ENCODE measurements around the gene KRTAP4-12.

DNA sequence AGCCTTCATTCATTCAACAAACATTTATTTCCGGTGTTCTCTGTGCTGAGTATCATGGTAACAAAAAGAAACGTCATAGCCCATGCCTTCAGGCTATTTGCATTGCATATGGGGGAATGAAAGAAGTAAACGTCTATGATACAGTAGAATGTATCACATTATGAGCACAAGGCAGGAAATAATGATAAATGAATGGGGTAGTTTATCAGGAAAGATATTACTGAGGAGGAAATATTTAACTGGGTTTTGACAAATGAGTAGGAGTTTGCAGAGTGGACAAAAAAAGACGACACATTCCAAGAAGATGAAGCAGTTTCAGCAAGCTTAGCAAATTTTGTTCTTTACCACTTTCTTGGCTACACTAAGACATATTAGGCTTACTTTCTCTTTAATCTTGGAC, 41.4 kb downstream of the KRTAP4-12 start:
- TF ChIP-seq, protein P1, sequence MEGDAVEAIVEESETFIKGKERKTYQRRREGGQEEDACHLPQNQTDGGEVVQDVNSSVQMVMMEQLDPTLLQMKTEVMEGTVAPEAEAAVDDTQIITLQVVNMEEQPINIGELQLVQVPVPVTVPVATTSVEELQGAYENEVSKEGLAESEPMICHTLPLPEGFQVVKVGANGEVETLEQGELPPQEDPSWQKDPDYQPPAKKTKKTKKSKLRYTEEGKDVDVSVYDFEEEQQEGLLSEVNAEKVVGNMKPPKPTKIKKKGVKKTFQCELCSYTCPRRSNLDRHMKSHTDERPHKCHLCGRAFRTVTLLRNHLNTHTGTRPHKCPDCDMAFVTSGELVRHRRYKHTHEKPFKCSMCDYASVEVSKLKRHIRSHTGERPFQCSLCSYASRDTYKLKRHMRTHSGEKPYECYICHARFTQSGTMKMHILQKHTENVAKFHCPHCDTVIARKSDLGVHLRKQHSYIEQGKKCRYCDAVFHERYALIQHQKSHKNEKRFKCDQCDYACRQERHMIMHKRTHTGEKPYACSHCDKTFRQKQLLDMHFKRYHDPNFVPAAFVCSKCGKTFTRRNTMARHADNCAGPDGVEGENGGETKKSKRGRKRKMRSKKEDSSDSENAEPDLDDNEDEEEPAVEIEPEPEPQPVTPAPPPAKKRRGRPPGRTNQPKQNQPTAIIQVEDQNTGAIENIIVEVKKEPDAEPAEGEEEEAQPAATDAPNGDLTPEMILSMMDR (IDR thresholded peaks at IDR 0.05; ENCODE audit: insufficient read depth, low read depth, low read length), result no peak
- TF ChIP-seq EZH2 (IDR thresholded peaks at IDR 0.05; ENCODE audit: insufficient read depth, low read length), result no peak

Measured in astrocyte (in vitro differentiated cells and primary cell).